HepG2 (cell line): ENCODE results near the gene SYT8. TPM values are rescaled to one million over a fixed set of nuclear protein-coding genes. Genes with fewer than 3 reads are reported as not detected.

Experiments
- ATF1 ChIP-seq: IDR thresholded peaks from 2 replicates; pipeline ENCODE4 v1.6.1; 2016; ENCODE audit warnings: mild to moderate bottlenecking, control low read depth
- FOXC1 ChIP-seq: sonication (generic); formaldehyde crosslinking; IDR thresholded peaks from 2 replicates; pipeline ENCODE4 v1.8.0; 2022; ENCODE audit warnings: mild to moderate bottlenecking, missing genetic modification reagents, borderline replicate concordance
- MAFK ChIP-seq, 2 experiments: IDR thresholded peaks in 1 of 2; conservative IDR thresholded peaks in 1 of 2; 2 replicates each; pipeline ENCODE4 v1.6.1; 2011; ENCODE audit warnings: improper control_type of control experiment in 2 of 2, low read length in 2 of 2
- MAZ ChIP-seq, 2 experiments: sonication (generic) in 1 of 2; formaldehyde crosslinking in 1 of 2; IDR thresholded peaks; 2 replicates each; pipeline versions ENCODE4 v1.5.0 to v1.6.1; 2012 to 2020; ENCODE audit warnings: low read depth in 2 of 2, mild to moderate bottlenecking in 2 of 2, borderline replicate concordance in 1 of 2, improper control_type of control experiment in 1 of 2, low read length in 1 of 2, missing genetic modification reagents in 1 of 2, moderate library complexity in 1 of 2
- PHF21A ChIP-seq: sonication (generic); formaldehyde crosslinking; IDR thresholded peaks from 2 replicates; pipeline ENCODE4 v1.5.0; 2020; ENCODE audit warnings: mild to moderate bottlenecking, missing genetic modification reagents
- SMAD1 ChIP-seq: sonication (generic); formaldehyde crosslinking; IDR thresholded peaks from 2 replicates; pipeline ENCODE4 v1.4.0; 2020; ENCODE audit warnings: missing genetic modification reagents, low read depth, mild to moderate bottlenecking, borderline replicate concordance
- SP2 ChIP-seq: sonication (generic); formaldehyde crosslinking; IDR thresholded peaks from 2 replicates; pipeline ENCODE4 v1.5.1; 2020; ENCODE audit warnings: mild to moderate bottlenecking, missing genetic modification reagents
- ZFP1 ChIP-seq: IDR thresholded peaks from 2 replicates; pipeline ENCODE4 v1.6.1; 2016
- ZFP41 ChIP-seq: sonication (generic); formaldehyde crosslinking; IDR thresholded peaks from 2 replicates; pipeline ENCODE4 v1.4.0; 2020; ENCODE audit warnings: mild to moderate bottlenecking, missing genetic modification reagents, borderline replicate concordance
- ZNF224 ChIP-seq: sonication (generic); formaldehyde crosslinking; IDR thresholded peaks from 2 replicates; pipeline ENCODE4 v1.5.0; 2020; ENCODE audit warnings: mild to moderate bottlenecking, missing genetic modification reagents
- ZNF564 ChIP-seq: sonication (generic); formaldehyde crosslinking; IDR thresholded peaks from 2 replicates; pipeline ENCODE4 v1.8.1; 2023; ENCODE audit warnings: mild to moderate bottlenecking, missing genetic modification reagents
- ZNF891 ChIP-seq: sonication (generic); formaldehyde crosslinking; IDR thresholded peaks from 2 replicates; pipeline ENCODE4 v1.5.0; 2020; ENCODE audit warnings: mild to moderate bottlenecking, missing genetic modification reagents
- polyA plus RNA-seq, 8 experiments: library from polyadenylated mRNA; depleted of rRNA in 3 of 8; stranded (reverse) in 7 of 8; unstranded in 1 of 8; fragments of >200 nt; fragmentation: Illumina TruSeq in 4 of 8; extraction: Trizol in 4 of 8; gene quantifications; 2 replicates each; pipeline versions ENCODE4 v1.2.1 to v1.2.3, GENCODE V29; 2011 to 2016; ENCODE audit warnings: low read depth in 4 of 8, missing spikeins in 1 of 8, mixed read lengths in 1 of 8; ENCODE audit not compliant: insufficient read depth in 1 of 8
- total RNA-seq, 5 experiments: library from RNA; depleted of rRNA; stranded (reverse); fragments of >200 nt; fragmentation: Illumina TruSeq; extraction: Trizol; gene quantifications; 2 replicates each; pipeline ENCODE4 v1.2.3, GENCODE V29; 2016; ENCODE audit warnings: low read depth in 1 of 5
- TF ChIP-seq, protein P1 (sequence below): sonication (generic); formaldehyde crosslinking; IDR thresholded peaks from 2 replicates; pipeline ENCODE4 v1.5.1; 2020; ENCODE audit warnings: mild to moderate bottlenecking, missing genetic modification reagents, moderate library complexity
- TF ChIP-seq, protein P2 (sequence below): sonication (generic); formaldehyde crosslinking; IDR thresholded peaks from 2 replicates; pipeline ENCODE4 v1.4.0; 2020; ENCODE audit warnings: mild to moderate bottlenecking, missing genetic modification reagents
- TF ChIP-seq, protein P3 (sequence below): sonication (generic); formaldehyde crosslinking; IDR thresholded peaks from 2 replicates; pipeline ENCODE4 v1.5.0; 2020; ENCODE audit warnings: missing genetic modification reagents
- TF ChIP-seq, protein P4 (sequence below): sonication (generic); formaldehyde crosslinking; IDR thresholded peaks from 2 replicates; pipeline ENCODE4 v1.8.0; 2022; ENCODE audit warnings: missing genetic modification reagents, mild to moderate bottlenecking, borderline replicate concordance

SYT8 gene
- total and polyA plus RNA-seq, 2 of the 13 experiments (the other 11 are each of a cell fraction or from before 2014, with no cell fraction given): 0.60 to 2.3 TPM

DNA sequence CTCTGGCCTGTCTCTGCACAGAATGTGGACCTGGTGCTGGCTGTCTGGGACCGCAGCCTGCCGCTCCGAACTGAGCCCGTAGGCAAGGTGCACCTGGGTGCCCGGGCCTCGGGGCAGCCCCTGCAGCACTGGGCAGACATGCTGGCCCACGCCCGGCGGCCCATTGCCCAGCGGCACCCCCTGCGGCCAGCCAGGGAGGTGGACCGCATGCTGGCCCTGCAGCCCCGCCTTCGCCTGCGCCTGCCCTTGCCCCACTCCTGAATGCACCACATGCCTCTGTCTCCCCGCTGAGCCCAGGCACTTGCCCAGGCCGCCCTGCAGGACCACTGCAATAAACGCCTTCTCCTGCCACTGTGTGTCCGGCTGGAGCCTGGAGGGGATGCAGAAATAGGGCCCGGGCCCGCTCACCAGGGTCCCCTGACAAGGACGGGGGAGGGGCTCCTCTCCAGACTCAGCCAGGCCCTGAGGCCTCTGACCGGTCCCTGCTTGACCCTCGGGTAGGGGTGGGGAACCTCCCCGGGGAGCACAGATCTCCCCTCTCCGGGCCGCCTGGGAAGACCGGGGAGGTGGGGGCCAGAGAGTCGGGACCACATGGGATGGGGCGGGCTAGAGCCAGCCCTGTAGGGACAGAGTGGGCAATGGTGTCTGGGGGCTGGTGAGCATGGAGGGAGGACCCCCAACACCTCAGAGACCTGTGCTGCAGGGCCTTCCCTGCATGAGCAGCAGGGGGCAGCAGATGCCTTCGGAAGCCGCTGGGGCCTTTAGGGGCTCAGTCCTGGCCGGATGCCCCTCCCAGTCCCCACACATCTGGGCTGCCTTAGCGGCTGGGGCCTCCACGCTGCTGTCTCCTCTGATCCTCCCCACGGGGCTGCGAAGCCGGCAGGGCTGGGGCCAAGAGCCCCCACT, 2.6 kb downstream of the SYT8 start (continued):
- 0 out of 2 replicates have a peak, but pooled peaks have one; percentile 26 for TF ChIP-seq ZNF891 (CRISPR knock-in tag)
- no peak for TF ChIP-seq ZFP41 (CRISPR knock-in tag)
- 0 out of 2 replicates have a peak, but pooled peaks have one; percentile 19 for TF ChIP-seq SP2 (CRISPR knock-in tag)
- TF ChIP-seq ZFP1 (CRISPR knock-in tag): no peak
- 0 out of 2 replicates have a peak, but pooled peaks have one; percentile 43 for TF ChIP-seq FOXC1 (CRISPR knock-in tag)
- TF ChIP-seq, protein P1, sequence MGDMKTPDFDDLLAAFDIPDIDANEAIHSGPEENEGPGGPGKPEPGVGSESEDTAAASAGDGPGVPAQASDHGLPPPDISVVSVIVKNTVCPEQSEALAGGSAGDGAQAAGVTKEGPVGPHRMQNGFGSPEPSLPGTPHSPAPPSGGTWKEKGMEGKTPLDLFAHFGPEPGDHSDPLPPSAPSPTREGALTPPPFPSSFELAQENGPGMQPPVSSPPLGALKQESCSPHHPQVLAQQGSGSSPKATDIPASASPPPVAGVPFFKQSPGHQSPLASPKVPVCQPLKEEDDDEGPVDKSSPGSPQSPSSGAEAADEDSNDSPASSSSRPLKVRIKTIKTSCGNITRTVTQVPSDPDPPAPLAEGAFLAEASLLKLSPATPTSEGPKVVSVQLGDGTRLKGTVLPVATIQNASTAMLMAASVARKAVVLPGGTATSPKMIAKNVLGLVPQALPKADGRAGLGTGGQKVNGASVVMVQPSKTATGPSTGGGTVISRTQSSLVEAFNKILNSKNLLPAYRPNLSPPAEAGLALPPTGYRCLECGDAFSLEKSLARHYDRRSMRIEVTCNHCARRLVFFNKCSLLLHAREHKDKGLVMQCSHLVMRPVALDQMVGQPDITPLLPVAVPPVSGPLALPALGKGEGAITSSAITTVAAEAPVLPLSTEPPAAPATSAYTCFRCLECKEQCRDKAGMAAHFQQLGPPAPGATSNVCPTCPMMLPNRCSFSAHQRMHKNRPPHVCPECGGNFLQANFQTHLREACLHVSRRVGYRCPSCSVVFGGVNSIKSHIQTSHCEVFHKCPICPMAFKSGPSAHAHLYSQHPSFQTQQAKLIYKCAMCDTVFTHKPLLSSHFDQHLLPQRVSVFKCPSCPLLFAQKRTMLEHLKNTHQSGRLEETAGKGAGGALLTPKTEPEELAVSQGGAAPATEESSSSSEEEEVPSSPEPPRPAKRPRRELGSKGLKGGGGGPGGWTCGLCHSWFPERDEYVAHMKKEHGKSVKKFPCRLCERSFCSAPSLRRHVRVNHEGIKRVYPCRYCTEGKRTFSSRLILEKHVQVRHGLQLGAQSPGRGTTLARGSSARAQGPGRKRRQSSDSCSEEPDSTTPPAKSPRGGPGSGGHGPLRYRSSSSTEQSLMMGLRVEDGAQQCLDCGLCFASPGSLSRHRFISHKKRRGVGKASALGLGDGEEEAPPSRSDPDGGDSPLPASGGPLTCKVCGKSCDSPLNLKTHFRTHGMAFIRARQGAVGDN (CRISPR knock-in tag): peak; percentile 63
- TF ChIP-seq ZNF224 (CRISPR knock-in tag): no peak
- no peak for TF ChIP-seq MAFK (conservative IDR thresholded peaks at IDR 0.05 in 1 of 2, IDR thresholded peaks at IDR 0.05 in 1 of 2; ENCODE audit: low read length in 2 of 2)
- TF ChIP-seq, protein P2, sequence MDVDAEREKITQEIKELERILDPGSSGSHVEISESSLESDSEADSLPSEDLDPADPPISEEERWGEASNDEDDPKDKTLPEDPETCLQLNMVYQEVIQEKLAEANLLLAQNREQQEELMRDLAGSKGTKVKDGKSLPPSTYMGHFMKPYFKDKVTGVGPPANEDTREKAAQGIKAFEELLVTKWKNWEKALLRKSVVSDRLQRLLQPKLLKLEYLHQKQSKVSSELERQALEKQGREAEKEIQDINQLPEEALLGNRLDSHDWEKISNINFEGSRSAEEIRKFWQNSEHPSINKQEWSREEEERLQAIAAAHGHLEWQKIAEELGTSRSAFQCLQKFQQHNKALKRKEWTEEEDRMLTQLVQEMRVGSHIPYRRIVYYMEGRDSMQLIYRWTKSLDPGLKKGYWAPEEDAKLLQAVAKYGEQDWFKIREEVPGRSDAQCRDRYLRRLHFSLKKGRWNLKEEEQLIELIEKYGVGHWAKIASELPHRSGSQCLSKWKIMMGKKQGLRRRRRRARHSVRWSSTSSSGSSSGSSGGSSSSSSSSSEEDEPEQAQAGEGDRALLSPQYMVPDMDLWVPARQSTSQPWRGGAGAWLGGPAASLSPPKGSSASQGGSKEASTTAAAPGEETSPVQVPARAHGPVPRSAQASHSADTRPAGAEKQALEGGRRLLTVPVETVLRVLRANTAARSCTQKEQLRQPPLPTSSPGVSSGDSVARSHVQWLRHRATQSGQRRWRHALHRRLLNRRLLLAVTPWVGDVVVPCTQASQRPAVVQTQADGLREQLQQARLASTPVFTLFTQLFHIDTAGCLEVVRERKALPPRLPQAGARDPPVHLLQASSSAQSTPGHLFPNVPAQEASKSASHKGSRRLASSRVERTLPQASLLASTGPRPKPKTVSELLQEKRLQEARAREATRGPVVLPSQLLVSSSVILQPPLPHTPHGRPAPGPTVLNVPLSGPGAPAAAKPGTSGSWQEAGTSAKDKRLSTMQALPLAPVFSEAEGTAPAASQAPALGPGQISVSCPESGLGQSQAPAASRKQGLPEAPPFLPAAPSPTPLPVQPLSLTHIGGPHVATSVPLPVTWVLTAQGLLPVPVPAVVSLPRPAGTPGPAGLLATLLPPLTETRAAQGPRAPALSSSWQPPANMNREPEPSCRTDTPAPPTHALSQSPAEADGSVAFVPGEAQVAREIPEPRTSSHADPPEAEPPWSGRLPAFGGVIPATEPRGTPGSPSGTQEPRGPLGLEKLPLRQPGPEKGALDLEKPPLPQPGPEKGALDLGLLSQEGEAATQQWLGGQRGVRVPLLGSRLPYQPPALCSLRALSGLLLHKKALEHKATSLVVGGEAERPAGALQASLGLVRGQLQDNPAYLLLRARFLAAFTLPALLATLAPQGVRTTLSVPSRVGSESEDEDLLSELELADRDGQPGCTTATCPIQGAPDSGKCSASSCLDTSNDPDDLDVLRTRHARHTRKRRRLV: no peak
- no peak for TF ChIP-seq ZNF564 (CRISPR knock-in tag)
- TF ChIP-seq SMAD1: 0 out of 2 replicates have a peak, but pooled peaks have one; percentile 31
- TF ChIP-seq MAZ (IDR thresholded peaks at IDR 0.05; ENCODE audit: borderline replicate concordance, low read depth, low read length): peak; percentile 35; the same call in 1 of the 2 replicates
- peak; percentile 44; the same call in 1 of the 2 replicates for TF ChIP-seq MAZ (CRISPR knock-in tag; IDR thresholded peaks at IDR 0.05; ENCODE audit: low read depth)
- TF ChIP-seq, protein P3, sequence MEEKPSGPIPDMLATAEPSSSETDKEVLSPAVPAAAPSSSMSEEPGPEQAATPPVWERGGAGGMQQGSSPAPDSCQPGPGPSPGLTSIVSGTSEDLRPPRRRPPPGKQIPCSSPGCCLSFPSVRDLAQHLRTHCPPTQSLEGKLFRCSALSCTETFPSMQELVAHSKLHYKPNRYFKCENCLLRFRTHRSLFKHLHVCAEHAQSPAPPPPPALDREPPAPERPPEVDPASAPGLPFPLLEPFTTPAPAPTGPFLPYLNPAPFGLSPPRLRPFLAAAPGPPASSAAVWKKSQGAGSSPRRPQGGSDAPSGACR: no peak
- peak; percentile 43; the same call in 1 of the 2 replicates for TF ChIP-seq PHF21A (CRISPR knock-in tag)
- TF ChIP-seq ATF1 (CRISPR knock-in tag): no peak
- TF ChIP-seq, protein P4, sequence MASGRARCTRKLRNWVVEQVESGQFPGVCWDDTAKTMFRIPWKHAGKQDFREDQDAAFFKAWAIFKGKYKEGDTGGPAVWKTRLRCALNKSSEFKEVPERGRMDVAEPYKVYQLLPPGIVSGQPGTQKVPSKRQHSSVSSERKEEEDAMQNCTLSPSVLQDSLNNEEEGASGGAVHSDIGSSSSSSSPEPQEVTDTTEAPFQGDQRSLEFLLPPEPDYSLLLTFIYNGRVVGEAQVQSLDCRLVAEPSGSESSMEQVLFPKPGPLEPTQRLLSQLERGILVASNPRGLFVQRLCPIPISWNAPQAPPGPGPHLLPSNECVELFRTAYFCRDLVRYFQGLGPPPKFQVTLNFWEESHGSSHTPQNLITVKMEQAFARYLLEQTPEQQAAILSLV: peak; percentile 18; the same call in 1 of the 2 replicates
